BE2C (cell line): ENCODE results near the gene BLVRA.
"Not testable (repeated sequence)": the region's sequence is repeated elsewhere in the genome, so short reads cannot be mapped to it uniquely, and the experiment has no call there.

Experiments
- DNase-seq: peaks from one replicate; pipeline ENCODE4 v3.0.0-alpha.2; 2020
- H3K27me3 ChIP-seq: fragments of 250-450 bp; sonication (Bioruptor Pico); 2 replicates; pipeline ENCODE4 v1.5.1; 2020; ENCODE audit warnings: mild to moderate bottlenecking
- H3K36me3 ChIP-seq: fragments of 250-450 bp; sonication (Bioruptor Pico); 2 replicates; pipeline ENCODE4 v1.5.1; 2020; ENCODE audit warnings: mild to moderate bottlenecking
- H3K4me1 ChIP-seq: fragments of 250-450 bp; sonication (Bioruptor Pico); 2 replicates; pipeline ENCODE4 v1.5.1; 2020
- H3K4me3 ChIP-seq: 2 replicates; pipeline ENCODE4 v1.5.1; 2011; ENCODE audit warnings: low read depth, low read length
- H3K9me3 ChIP-seq: fragments of 250-450 bp; sonication (Bioruptor Pico); 2 replicates; pipeline ENCODE4 v1.5.1; 2020
- CTCF ChIP-seq: IDR thresholded peaks from 2 replicates; pipeline ENCODE4 v1.5.1; 2012; ENCODE audit warnings: mild to moderate bottlenecking, low read depth, low read length

Gene BLVRA

GRCh38 chr7:43815373-43815772 is 56.9 kb downstream of the BLVRA start:
- Histone ChIP-seq H3K9me3 (no peaks in the 10 kb centered on the region), H3K36me3 (no peaks in the 10 kb centered on the region), H3K4me3 (no peak overlapping the region), H3K4me1 (no peaks in the 10 kb centered on the region), H3K27me3 (no peaks in the 10 kb centered on the region)
- no peak for DNase-seq
- no peak for TF ChIP-seq CTCF

GRCh38 chr7:43816046-43816797 is 57.7 kb downstream of the BLVRA start:
- H3K4me3 ChIP-seq, H3K27me3 ChIP-seq, H3K9me3 ChIP-seq, DNase-seq, H3K4me1 ChIP-seq, H3K36me3 ChIP-seq: not testable (repeated sequence)

GRCh38 chr7:43823425-43823824 is 64.9 kb downstream of the BLVRA start:
- H3K4me3 ChIP-seq, H3K36me3 ChIP-seq, H3K4me1 ChIP-seq, H3K9me3 ChIP-seq, DNase-seq, H3K27me3 ChIP-seq: not testable (repeated sequence)

GRCh38 chr7:43823941-43824340 is 65.5 kb downstream of the BLVRA start:
- no peaks in the 10 kb centered on the region for H3K27me3 ChIP-seq
- H3K9me3 ChIP-seq = no peaks in the 10 kb centered on the region
- H3K36me3 ChIP-seq = no peaks in the 10 kb centered on the region
- no peak for TF ChIP-seq CTCF
- DNase-seq = peak; percentile 56
- peak overlapping the region; percentile 15; the same call in 1 of the 2 replicates for H3K4me3 ChIP-seq
- peaks cover 9% of the 10 kb centered on the region; the same call in 1 of the 2 replicates for H3K4me1 ChIP-seq

- H3K4me1 ChIP-seq, H3K9me3 ChIP-seq, H3K27me3 ChIP-seq, DNase-seq, H3K36me3 ChIP-seq: not testable (repeated sequence)
- H3K4me3 ChIP-seq = peak overlapping the region; percentile 30; the same call in 1 of the 2 replicates
Measured at GRCh38 chr7:43824513-43824912, 66.0 kb downstream of the BLVRA start.

GRCh38 chr7:43824963-43825362 is 66.5 kb downstream of the BLVRA start:
- no peak for TF ChIP-seq CTCF
- Histone ChIP-seq H3K4me1 (peaks cover 9% of the 10 kb centered on the region; the same call in 1 of the 2 replicates), H3K9me3 (no peaks in the 10 kb centered on the region), H3K27me3 (no peaks in the 10 kb centered on the region), H3K4me3 (peak overlapping the region; percentile 30; the same call in 1 of the 2 replicates), H3K36me3 (no peaks in the 10 kb centered on the region)
- DNase-seq = no peak

- no peak for TF ChIP-seq CTCF
- Histone ChIP-seq H3K4me3 (no peak overlapping the region), H3K4me1 (peaks cover 9% of the 10 kb centered on the region; the same call in 1 of the 2 replicates), H3K27me3 (no peaks in the 10 kb centered on the region), H3K9me3 (no peaks in the 10 kb centered on the region), H3K36me3 (no peaks in the 10 kb centered on the region)
- DNase-seq = no peak
Measured at GRCh38 chr7:43825391-43825808, 66.9 kb downstream of the BLVRA start.

GRCh38 chr7:43830917-43831316 is 72.4 kb downstream of the BLVRA start:
- not testable (repeated sequence) for H3K9me3 ChIP-seq, H3K4me1 ChIP-seq, DNase-seq, H3K27me3 ChIP-seq, H3K36me3 ChIP-seq, H3K4me3 ChIP-seq
